Stimulated activated CD8-positive, alpha-beta memory T cell treated with anti-CD3 and anti-CD28 coated beads, Interleukin-4, amount 100 ng/mL, for 4 hours (primary cell): ENCODE data around the gene SLC29A3.

Source experiments
- DNase-seq, 2 donors: peaks; one replicate each; pipeline ENCODE4 v3.0.0-alpha.2; 2020; ENCODE audit warnings: low read depth in 2 of 2, low spot score in 1 of 2

SLC29A3 gene

DNA sequence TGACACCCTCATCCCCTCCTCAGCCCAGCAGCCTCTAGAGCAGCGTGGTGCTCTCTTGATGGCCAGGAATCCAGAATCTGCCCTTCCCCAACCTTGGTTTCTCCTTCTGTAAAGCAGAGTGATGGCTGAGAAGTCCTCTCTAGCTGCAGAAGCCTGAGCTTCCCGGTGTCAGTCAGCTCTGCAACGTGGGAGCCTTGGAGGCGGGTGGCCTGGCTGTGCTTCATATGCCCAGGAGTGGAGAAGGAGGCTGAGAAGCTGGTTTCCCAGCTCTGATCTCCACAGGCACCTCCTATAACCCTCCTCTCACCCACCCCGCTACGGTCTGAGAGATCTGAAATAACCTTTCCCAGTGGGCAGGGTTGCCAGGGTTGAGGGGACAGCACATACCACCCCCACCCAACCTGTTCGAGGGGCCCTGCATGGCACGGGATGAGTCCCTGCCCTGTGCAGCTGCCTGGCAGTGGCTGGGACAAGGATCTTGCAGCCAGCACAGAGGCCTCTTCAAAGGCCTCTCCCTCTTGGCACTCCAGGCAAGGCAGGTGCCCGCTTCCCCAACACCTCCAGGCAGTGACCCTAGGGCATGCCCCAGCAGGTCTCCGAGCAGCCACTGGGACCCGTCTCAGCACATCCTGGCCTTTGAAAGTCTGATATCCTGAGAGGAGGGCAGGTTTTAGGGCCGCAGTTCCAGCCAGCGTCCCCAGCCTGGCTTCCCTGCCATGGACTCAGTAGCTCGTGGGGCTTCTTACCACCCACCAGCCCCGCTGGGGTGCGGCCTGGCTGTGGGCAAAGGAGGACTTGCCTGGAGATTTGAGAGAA, 18.3 kb upstream of the SLC29A3 start:
- no peak for DNase-seq

DNA sequence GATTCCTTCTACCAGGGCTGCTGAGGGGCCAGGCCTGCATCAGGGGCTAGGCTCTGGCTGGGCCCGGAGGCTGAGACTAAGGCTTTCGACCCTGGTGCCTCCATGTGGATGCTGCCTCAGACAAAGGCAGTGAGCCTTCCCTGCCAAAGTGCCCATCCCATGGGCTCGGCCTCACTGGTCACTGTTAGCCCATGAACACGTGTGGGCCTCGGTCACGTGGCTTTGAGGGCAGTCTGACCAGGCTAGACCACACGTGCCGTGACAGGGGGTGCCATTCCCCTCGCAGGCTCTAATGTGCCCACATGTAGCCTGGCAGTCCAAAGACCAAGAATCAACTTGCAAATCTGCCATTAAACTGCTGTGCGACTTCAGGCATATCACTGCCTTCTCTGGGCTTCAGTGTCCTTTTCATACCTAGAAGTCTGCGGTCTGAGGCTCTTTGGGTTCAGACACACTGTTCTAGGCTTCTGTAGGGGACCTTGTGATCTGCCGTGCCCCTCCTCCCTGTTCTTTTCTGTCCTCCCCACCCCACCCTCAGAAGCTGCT, 17.6 kb upstream of the SLC29A3 start:
- no peak for DNase-seq

DNA sequence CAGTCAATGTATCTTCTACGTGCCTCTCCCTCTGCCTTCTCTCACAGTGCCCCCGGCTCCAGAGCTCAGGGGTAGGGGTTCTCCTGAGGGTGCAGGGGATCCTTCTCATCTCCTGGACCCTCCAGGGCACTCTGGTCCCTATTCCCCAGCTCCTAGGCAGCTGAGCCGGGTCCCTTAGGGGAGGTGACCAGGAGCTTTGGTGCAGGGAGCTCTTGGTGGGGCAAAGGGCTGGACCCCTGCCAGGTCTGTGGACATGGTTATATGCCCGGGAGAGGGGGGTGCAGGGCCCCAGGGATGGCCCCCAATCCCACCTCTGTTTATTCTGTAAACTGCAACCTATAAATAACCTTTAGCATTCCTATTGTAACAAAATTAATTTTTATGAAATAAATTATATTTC, 16.6 kb upstream of the SLC29A3 start:
- DNase-seq: no peak

DNA sequence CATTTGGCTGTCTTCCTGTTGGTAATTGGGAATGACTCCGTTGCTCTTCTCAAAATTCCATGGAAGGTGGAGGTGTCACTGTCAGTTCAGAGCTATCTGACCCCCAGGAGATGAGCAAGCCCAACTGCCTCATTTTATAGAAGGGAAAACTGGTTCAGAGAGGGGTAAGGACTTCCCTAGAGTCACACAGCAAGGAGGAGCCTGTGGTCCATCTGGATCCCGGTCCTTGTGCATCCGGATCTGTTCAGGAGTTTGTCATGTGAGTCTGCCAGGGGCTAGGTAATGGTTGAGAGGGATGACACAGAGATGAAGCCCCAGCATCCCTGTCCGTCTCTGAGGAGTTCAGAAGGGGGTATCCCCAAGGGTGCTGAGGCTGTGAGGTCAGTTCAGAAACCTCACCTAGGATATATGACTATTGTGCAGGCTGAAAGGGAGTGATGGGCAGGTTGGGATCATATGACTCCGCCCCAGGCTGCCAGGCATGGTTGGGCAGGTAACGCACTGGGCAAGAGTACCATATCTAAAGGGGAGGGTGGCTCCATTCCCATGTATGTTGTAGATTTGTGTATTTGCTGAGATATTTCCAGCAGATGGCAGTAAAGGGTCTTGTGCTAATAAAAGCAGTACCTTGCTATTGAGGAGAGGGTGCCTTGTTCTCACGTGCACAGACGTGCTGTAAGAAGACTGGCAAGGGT, 16.0 kb upstream of the SLC29A3 start:
- DNase-seq: no peak

DNA sequence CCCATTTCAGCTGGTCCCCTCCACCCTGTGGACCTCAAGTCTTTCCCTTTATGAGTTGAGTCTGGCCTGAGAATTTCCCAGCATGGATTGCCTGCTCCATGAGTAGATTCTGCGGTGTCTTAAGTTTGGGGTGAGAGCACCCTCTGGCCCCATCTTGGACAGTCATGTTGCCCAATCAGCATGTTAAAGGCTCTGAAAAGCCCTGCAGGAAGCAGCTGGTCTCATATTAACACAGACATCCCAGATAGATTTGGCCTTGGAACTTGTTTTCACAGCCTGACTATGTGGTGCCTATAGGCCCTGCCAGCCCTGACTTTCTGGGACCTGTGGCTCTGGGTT, 15.5 kb upstream of the SLC29A3 start:
- DNase-seq: no peak

DNA sequence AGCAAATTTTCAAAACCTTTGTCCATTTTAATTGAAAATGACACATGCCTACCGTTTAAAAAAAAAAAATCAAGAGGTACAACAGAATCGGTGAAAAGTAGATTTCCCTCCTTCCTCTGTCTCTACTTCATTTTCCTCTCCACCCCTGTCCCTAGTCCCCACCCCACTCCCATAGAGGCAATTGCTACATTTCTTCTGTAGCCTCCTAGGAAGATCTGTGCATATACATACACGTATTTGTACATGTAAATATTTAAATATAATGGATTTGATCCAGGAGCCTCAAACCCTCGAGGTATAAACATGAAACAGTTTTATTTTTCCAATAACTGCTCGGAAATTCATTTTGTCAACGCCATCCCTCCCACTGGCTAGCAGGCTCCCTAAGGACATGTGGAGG, 14.1 kb upstream of the SLC29A3 start:
- no peak for DNase-seq

DNA sequence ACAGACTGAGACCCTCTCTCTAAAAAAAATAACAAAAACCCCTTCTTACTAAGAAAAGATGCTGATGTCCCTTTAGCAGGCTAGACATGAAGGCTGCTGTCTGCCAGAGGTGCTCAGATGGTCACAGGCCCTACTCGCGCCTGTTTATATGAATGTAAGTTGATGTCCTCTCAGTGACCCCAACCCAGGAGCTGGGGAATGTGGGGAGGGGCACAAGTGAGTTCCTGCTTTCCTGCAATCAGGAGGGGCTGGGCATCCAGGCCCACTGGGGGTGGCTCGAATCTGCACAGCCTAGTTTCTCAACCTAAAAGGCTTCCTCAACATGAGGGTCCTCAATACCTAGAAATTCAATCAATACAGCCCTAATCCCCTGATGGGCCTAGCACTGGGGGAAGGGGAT, 12.1 kb upstream of the SLC29A3 start:
- DNase-seq: no peak

DNA sequence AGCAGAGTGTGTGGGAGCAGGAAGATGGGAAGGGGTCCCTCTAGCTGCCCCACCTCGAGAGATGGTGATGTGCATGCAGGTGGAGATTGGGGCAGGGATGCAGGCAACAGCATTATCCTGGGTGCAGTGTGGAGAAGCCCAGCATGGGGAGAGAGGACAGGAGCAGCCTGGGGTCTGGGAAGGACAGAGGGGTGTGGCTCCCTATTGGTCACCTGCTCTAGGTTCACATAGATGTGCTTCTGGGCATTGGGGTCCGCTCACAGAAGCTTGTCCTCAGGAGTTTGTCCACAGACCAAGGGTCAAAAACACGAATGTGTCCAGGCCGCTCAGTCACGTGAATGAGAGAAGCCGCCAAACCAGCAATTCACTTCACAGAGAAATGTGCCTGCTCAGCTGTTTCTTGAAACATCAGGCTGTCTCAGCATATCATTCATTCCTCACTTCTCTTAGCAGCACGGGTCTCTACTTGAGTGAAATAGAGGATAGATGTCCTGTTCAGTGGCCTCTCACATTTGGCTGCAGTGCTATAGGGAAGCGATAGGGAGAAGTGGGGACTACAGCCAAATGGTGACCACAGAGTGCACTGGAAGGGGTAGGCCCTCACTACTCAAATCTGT, 11.5 kb upstream of the SLC29A3 start:
- DNase-seq: no peak

DNA sequence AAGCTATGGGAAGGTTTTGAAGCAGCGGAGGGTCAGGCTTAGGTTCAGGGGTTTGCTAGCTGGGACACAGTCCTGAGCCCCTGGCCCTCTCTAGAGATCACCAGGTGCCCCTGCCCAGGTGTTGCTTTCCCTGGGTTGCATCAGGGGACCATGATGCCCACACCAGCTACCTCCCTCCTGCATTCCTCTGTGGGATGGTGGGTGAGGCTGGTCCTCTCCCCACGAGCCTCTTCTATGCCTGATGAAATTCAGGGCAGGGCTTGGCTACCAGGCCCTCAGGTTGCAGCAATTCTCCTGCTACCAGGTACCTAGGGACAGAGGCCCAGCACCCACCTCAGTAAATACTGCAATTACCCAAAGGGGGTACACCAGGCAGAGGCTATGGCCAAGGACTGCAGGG, 10.8 kb upstream of the SLC29A3 start:
- DNase-seq: no peak

DNA sequence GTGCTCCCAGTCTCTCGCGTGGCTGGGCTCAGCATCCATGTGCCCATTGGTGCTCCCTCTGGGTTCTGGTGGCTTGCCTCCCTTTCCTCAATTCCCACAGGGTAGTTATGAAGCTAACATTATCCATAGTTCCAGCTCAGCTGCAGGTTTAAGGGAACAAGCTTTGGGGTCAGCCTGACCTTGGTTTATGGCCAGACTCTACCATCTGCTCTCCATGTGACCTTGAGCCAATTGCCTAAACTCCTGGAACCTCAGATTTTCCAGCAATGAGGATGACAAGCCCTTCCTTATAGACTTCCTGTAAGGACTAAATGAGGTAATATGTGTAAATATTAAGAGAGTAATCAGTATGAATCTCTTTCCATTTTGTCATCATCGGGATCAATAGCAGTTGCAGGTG, 10.1 kb upstream of the SLC29A3 start:
- no peak for DNase-seq

DNA sequence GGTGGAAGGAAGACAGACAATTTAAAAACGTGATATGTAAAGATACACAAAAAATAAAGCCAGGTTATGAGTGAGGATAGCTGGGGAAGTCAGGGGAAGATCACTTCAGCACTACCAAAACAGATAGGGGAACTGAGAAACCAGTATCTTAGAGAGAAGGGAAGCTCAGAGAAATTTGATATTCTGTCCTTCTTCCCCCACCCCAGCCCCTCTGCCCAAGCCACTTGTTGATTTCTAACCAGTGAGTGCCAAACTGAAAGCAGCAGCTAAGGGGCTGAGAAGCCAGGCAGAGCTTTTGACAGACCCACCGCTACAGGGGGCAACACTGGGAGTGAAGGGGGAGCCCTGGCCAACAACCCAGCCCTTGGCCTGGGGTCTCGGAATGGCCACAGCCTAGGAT, 9.1 kb upstream of the SLC29A3 start:
- DNase-seq: no peak

DNA sequence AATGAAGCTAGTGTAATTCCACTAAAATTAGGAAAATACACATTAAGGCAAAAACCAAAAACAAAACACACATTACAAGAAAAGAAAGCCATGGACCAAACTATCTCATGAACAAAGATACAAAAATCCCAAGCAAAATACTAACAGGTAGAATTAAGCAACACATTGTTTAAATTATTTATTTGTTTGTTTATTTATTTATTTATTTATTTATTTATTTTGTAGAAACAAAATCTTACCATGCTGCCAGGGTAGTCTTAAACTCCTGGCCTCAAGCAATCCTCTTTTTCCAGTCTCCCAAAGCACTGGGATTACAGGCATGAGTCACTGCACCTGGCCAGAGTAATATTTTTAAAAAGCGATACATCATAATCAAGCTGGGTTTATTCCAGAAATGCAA, 6.8 kb upstream of the SLC29A3 start:
- DNase-seq: no peak

DNA sequence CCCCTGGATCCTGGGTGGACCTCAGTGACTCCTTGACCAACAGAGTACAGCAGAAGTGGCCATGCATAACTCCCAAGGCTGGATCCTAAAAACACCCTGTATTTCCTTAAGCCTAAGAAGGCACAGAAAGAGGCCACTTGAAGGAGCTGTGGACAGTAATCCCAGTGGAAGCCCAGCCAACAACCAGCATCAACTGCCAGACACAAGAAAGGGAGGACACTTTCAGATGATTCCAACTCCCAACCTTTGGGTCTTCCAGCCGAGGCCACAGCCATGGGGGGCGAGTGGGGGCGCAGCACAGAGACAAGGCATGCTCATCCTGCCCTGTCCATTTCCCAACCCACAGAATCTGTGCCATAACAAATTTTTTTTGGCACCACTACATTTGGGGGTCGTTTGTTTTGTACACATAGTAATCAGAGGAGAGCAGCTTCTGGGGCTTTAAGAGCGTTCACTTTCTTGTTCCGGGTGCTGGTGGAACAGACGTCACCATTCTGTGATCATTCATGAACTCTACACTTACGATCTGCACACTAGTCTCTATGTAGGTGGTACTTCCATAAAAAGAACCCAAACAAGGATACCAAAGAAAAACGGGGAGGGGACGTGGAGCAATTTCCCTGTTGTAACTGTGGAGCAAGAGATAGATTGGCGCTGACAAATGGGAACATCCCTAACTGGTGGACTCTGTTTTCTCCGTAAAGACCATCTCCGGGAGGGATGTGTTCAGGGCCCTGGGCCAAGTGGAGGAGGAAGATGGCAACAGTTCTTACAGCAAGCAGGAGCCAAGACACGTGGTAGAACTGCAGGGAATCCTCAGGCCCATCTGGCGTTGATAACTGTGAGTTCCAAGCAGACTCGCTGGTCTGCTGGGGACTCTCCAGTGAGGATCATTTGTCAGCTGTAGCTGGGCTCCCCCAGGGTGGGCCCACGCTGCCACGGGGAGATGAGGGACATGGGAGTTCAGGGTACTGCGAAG, 6.0 kb upstream of the SLC29A3 start:
- DNase-seq: no peak

DNA sequence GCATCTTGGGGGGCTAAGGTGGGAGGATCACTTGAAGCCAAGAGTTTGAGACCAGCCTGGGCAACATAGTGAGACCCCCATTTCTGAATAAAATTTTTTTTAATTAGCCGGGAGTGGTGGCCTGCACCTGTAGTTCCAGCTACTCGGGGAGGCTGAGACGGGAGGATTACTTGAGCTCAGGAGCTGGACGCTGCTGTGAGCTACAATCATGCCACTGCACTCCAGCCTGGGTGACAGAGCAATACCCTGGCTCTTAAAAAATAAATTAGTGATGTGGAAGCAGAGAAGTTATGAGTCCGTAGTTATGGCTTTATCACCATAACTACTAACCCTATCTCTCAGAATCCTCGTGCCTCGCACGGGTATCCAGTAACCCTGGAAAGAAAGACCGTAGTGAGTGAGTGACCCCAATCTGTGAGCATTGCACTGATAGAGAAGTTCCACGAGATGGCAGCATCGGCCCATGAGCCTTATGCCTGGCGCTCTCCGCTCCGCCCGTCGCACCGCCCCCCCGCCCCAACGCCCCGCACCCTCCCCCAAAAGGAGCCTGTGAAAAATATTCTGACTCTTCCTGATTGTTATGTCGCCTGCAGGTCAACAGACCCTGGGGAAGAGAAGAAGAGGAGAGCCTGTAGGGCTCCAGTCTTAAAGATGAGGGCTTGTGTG, 4.9 kb upstream of the SLC29A3 start:
- peak; percentile 18 to 21 for DNase-seq

DNA sequence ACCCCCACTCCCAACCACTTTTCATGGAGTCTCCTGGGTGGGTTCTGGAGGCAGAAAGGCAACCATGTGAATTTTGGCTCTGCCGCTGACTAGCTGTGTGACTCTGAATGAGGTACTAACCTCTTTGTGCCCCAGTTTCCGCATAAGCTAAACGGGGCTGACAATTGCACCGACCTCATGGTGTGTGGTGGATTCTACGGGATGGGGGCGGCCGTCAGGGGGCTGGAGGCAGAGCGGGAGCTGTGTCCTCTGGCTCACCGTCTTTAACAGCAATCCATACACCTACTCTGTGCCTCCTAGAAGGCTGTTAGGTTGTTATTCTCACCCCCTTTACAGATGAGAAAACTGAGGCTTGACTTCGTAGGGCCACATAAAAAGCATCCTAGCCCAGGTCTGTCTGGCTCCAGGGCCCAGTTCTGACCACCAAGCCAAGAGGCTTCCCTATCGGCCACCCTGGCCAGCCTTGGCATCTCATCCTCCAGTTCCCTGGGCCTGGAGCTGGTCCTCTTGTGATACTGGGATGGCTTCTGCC, 4.3 kb upstream of the SLC29A3 start:
- DNase-seq: no peak

DNA sequence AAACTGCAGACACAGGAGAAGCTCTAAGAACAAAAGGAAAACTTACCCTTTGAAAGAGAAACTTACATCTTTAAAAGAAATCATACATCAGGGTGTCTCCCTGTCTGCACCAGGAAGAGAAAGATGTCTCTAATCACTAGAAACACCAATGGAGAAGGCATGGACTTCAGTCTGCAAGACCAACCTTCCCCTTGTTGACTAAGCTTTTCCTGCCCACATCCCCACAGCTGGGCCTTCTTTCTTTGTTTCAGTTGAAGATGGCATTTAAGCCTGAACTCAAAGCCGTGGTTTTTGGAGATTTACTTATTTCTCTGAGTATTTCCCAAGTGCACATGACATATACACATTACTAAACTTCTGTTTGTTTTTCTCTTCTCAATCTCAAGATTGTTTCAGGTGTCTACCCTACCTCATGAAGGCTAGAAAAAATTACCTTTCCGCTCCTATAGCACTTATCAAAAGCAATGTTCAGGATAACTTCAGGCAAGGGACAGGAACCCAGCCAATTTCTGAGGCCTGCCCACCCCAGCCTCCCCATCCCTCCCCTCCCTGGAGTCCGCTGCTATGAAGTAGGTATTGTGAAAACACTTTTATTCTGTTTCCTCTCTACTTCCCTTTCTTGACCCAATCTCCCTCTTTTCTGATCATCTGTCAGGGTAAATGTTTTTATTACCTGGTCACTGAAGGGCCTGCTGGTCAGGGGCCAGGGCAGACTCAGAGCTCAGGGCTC, 2.8 kb upstream of the SLC29A3 start:
- no peak for DNase-seq

DNA sequence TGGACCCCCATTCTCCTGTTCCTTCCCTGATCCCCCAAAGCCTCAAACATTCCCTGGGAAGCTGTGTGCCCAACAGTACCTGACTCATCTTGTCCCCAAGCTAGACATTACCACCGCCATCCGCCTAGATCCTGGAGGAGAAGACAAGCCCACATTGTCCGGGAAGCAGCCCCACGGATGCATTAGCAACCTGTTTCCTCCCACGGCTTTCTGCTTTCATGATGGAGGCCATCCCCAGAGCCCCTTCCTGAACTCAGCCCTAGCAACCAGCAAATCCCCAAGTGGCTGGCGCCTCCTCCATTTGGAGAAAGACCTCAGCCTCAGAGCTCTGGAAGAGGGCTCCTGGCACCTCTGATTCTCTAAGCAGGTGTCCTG, 2.3 kb upstream of the SLC29A3 start:
- no peak for DNase-seq

DNA sequence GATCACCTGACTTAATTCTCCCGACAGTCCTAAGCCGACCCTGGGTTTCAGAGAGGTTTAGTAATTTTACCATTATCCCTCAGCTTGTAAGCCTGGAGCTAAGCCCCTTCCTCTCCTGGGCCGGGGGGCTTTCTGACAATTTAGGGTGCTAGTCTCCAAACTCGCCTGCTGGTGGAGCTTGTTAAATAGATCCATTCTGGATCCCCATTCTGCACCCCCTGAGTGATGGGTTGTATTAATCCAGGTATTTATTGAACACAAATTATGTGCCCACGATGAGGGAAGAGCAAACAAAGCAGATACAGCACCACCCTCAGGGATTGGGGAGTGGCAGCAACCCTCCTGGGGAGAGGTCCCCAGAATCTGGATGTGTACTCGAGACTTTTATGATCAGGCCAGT, 1.3 kb upstream of the SLC29A3 start:
- no peak for DNase-seq

DNA sequence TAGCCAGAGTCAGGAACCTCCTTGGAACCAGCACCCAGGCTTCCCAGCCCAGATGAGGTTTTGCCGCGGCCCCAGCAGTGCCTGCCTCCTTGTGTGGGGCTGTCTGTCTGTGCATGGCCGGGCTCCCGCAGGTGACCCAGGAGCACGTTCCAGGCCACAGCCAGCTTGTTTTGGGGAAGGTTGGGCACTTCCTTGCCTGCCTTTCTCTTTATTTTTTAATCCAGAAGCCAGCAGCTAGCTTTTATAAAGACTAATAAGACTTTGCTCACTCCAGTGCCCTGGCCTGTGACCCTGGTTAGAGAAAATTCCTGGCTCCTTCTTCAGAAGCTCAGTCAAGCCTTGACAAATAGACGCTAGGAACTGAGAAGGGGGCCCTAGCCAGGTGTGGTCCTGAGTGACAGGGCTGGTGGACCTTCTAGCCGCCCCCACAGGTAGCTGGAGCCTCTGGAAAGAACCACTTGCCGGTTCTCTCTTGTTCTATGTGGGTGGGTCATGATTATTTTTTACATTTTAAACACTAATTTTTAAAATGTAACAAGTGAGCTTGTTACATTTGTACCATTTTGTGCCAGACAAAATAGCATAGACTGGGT, 837 bp downstream of the SLC29A3 start:
- no peak for DNase-seq
